ENCODE results near the gene NUDT4. TPM values are rescaled to one million over a fixed set of nuclear protein-coding genes. Genes with fewer than 3 reads are reported as not detected.

NUDT4 gene
- total RNA-seq, 1 donor from 2014 or later: 41.0 TPM

- Mint-ChIP-seq H3K9me3 (no peaks in the 10 kb centered on the region), H3K27ac (no peak overlapping the region), H3K4me3 (no peak overlapping the region), H3K36me3 (no peaks in the 10 kb centered on the region), H3K4me1 (peaks cover 42% of the 10 kb centered on the region), H3K27me3 (ENCODE audit: low read depth) (no peaks in the 10 kb centered on the region)
- DNase-seq (ENCODE audit: low spot score in 2 of 2, unreplicated experiment in 2 of 2): no peak
- no peak for TF ChIP-seq CTCF (IDR thresholded peaks at IDR 0.05; ENCODE audit: unreplicated experiment)
Observed at GRCh38 chr12:93438266-93439050, 60.7 kb downstream of the NUDT4 start.

- peak overlapping the region; percentile 93 for H3K4me3 Mint-ChIP-seq
- no peaks in the 10 kb centered on the region for H3K27me3 Mint-ChIP-seq (ENCODE audit: low read depth)
- DNase-seq (ENCODE audit: low spot score in 2 of 2, unreplicated experiment in 2 of 2): no peak
- peak overlapping the region; percentile 96 for H3K27ac Mint-ChIP-seq
- no peak for TF ChIP-seq CTCF (IDR thresholded peaks at IDR 0.05; ENCODE audit: unreplicated experiment)
- H3K4me1 Mint-ChIP-seq: peaks cover 39% of the 10 kb centered on the region
- no peaks in the 10 kb centered on the region for H3K9me3 Mint-ChIP-seq
- H3K36me3 Mint-ChIP-seq: no peaks in the 10 kb centered on the region
Observed at GRCh38 chr12:93440043-93440835, 62.5 kb downstream of the NUDT4 start.

- peak overlapping the region; percentile 96 for H3K27ac Mint-ChIP-seq
- no peaks in the 10 kb centered on the region for H3K9me3 Mint-ChIP-seq
- peak in 1 of 2 experiments; percentile 56 for DNase-seq (ENCODE audit: low spot score in 2 of 2, unreplicated experiment in 2 of 2)
- H3K4me1 Mint-ChIP-seq: peaks cover 39% of the 10 kb centered on the region
- H3K36me3 Mint-ChIP-seq: no peaks in the 10 kb centered on the region
- H3K27me3 Mint-ChIP-seq (ENCODE audit: low read depth): no peaks in the 10 kb centered on the region
- peak overlapping the region; percentile 93 for H3K4me3 Mint-ChIP-seq
- no peak for TF ChIP-seq CTCF (IDR thresholded peaks at IDR 0.05; ENCODE audit: unreplicated experiment)
Observed at GRCh38 chr12:93441081-93441616, 63.4 kb downstream of the NUDT4 start.

GRCh38 chr12:93441617-93442410 is 64.1 kb downstream of the NUDT4 start, which contains the start of gene UBE2N:
TSS of gene UBE2N (minus strand) at chr12:93441947. CDS start at chr12:93441884, 63 bp downstream.
- no peak for TF ChIP-seq CTCF (IDR thresholded peaks at IDR 0.05; ENCODE audit: unreplicated experiment)
- H3K4me3 Mint-ChIP-seq: peak within 1 kb of the TSS; percentile 93
- H3K4me1 Mint-ChIP-seq: peaks cover 39% of the 10 kb centered on the region
- H3K27me3 Mint-ChIP-seq (ENCODE audit: low read depth): no peaks in the 10 kb centered on the region
- DNase-seq (ENCODE audit: low spot score in 2 of 2, unreplicated experiment in 2 of 2): peak; percentile 95 to 96
- peak within 1 kb of the TSS; percentile 99 for H3K27ac Mint-ChIP-seq
- no peaks in the 10 kb centered on the region for H3K9me3 Mint-ChIP-seq
- no peaks in the 10 kb centered on the region for H3K36me3 Mint-ChIP-seq
